ENCODE results near the gene CATSPERB.

DNA sequence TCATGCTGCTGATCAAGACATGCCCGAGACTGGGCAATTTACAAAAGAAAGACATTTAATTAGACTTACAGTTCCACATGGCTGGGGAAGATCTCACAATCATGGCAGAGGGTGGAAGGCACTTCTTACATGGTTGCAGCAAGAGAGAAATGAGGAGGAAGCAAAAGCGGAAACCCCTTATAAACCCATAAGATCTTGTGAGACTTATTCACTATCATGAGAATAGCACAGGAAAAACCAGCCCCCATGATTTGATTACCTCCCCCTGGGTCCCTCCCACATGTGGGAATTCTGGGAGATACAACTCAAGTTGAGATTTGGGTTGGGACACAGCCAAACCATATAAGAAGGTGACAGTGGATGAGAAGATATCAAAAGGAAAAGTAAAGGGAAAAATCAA is 78.4 kb downstream of the CATSPERB start:
- TF ChIP-seq, protein P1, sequence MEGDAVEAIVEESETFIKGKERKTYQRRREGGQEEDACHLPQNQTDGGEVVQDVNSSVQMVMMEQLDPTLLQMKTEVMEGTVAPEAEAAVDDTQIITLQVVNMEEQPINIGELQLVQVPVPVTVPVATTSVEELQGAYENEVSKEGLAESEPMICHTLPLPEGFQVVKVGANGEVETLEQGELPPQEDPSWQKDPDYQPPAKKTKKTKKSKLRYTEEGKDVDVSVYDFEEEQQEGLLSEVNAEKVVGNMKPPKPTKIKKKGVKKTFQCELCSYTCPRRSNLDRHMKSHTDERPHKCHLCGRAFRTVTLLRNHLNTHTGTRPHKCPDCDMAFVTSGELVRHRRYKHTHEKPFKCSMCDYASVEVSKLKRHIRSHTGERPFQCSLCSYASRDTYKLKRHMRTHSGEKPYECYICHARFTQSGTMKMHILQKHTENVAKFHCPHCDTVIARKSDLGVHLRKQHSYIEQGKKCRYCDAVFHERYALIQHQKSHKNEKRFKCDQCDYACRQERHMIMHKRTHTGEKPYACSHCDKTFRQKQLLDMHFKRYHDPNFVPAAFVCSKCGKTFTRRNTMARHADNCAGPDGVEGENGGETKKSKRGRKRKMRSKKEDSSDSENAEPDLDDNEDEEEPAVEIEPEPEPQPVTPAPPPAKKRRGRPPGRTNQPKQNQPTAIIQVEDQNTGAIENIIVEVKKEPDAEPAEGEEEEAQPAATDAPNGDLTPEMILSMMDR (IDR thresholded peaks at IDR 0.05 in 2 of 3, conservative IDR thresholded peaks at IDR 0.05 in 1 of 3; ENCODE audit: control insufficient read depth in 2 of 3, extremely low read depth in 1 of 3, insufficient read depth in 1 of 3, low read depth in 3 of 3, low read length in 3 of 3): no peak
- TF ChIP-seq MYC (IDR thresholded peaks at IDR 0.05; ENCODE audit: insufficient read depth, insufficient read length, insufficient replicate concordance, low read length, severe bottlenecking): no peak

Data from GM12878 (cell line).